CD4-positive, alpha-beta T cell treated with Interleukin-1 beta for 1 hour (primary cell): ENCODE results near the gene TBX2.

Experiments
- DNase-seq, 2 donors: peaks; one replicate each; pipeline ENCODE4 v3.0.0-alpha.2; 2020 to 2022

The TBX2 gene

GRCh38 chr17:61455324-61456060, 55.8 kb downstream of the TBX2 start:
- no peak for DNase-seq

DNA sequence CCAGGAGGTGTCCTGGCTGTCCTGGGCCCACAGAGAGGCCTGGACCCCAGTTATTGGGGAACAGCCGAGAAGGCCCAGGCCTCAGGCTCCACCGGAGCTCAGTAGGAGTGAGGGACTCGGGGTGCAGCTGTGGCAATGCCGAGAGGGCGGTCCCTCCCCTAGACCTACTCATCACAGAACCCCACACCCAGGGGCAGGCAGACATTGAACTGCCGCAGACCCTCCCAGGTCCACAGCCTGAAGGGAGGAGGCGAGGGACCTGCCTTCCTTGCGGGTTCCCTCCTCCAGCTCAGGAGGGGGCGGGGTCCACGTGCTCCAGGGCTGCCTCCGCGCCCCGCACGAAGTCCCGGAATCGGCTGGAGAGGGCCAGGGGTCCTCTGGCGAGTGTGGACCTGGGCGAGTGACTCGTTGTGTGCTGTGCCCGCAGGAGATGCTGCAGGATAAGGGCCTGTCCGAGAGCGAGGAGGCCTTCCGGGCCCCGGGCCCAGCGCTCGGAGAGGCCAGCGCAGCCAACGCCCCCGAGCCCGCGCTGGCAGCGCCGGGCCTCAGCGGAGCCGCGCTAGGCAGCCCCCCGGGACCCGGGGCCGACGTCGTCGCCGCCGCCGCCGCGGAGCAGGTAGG, 56.5 kb downstream of the TBX2 start:
- DNase-seq = no peak

GRCh38 chr17:61456688-61457225, 57.1 kb downstream of the TBX2 start:
- DNase-seq = no peak

DNA sequence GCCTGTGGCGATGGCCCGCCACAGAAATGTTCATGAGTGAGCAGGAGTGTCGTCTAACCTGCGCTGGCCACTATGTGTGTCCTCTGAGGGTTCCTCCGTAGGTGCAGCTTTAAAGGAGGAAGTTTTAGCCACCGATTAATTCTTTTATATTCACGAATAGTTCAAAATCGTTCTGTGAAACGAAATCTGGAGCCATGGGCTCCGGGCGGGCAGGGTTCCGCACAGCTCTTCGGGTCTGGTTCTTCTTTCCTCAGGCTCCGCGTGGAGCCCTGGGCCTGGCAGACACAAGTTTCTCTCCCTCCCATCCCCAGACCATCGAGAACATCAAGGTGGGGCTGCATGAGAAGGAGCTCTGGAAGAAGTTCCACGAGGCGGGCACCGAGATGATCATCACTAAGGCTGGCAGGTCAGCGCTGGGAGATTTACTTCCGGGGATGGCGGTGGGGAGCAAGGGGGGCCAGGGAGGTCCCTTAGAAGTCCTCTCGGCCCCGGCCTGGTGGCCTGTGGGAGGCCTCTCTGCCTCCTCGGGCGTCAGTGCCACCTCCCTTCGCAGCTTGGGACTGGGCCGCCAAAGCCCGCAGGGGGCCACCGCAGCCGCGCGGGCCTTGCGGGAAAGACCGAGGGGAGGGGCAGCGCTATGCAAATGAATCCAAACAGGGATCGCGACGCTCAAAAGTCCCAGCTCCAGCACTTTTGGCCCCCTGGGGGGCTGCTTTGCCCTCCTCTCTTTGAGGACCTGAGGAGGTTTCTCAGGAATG, 57.8 kb downstream of the TBX2 start:
- no peak for DNase-seq

- DNase-seq = no peak
These were observed 58.4 kb downstream of the TBX2 start for GRCh38 chr17:61458000-61458399.

- DNase-seq = no peak
These were observed 58.9 kb downstream of the TBX2 start for GRCh38 chr17:61458421-61459141.
